Astrocyte (in vitro differentiated cells and primary cell): ENCODE results near the gene PLD1.

ENCODE experiments used
- CTCF ChIP-seq: IDR thresholded peaks from 2 replicates; pipeline ENCODE4 v1.5.1; 2011; ENCODE audit warnings: low read depth, mild to moderate bottlenecking, inconsistent platforms, low read length, moderate library complexity; ENCODE audit not compliant: insufficient read depth
- EZH2 ChIP-seq: IDR thresholded peaks from 2 replicates; pipeline ENCODE4 v1.6.1; 2012; ENCODE audit warnings: mild to moderate bottlenecking, low read length, inconsistent platforms; ENCODE audit not compliant: insufficient read depth

GRCh38 chr3:171677706-171678105 is 132.6 kb downstream of the PLD1 start:
- TF ChIP-seq CTCF, result no peak
- no peak for TF ChIP-seq EZH2
